ENCODE data around the gene ZMYND19.

- no peak for TF ChIP-seq POLR2A (IDR thresholded peaks at IDR 0.05; ENCODE audit: control extremely low read depth in 1 of 2, low read depth in 2 of 2, low read length in 2 of 2)
- no peak for TF ChIP-seq CEBPB (IDR thresholded peaks at IDR 0.05; ENCODE audit: low read depth, low read length)
- TF ChIP-seq ATF2 (IDR thresholded peaks at IDR 0.05; ENCODE audit: low read length): no peak
- TF ChIP-seq TAF1 (IDR thresholded peaks at IDR 0.05; ENCODE audit: low read depth, low read length): no peak
- no peak for TF ChIP-seq MAX (IDR thresholded peaks at IDR 0.05)
- TF ChIP-seq CTCF (IDR thresholded peaks at IDR 0.05; ENCODE audit: control extremely low read depth in 1 of 3, insufficient read depth in 1 of 3, low read depth in 1 of 3, low read length in 3 of 3): no peak
Observed at GRCh38 chr9:137590123-137590468, 216 bp downstream of the ZMYND19 start.

Data from H1 (cell line).